Stimulated activated CD4-positive, alpha-beta T cell treated with anti-CD3 and anti-CD28 coated beads, Interleukin-2, amount 100 ng/mL, for 24 hours (primary cell): ENCODE data around the gene C12orf43.
"Not testable (repeated sequence)": the region's sequence is repeated elsewhere in the genome, so short reads cannot be mapped to it uniquely, and the experiment has no call there.

Experiments used
- DNase-seq, 2 donors: peaks; one replicate each; pipeline ENCODE4 v3.0.0-alpha.2; 2020

Gene C12orf43

GRCh38 chr12:121015825-121016766 lies at the start of gene C12orf43:
Gene C12orf43 (minus strand): TSS chr12:121016487. CDS start chr12:121016474, 13 bp downstream.
- DNase-seq = peak; percentile 91 to 93

GRCh38 chr12:121065345-121065744 lies 49.1 kb upstream of the C12orf43 start:
- DNase-seq = no peak

- DNase-seq = peak in 1 of 2 donors; percentile 7
Measured at GRCh38 chr12:121064586-121064985, 48.3 kb upstream of the C12orf43 start.

GRCh38 chr12:121064116-121064515 lies 47.8 kb upstream of the C12orf43 start:
- DNase-seq = peak in 1 of 2 donors; percentile 5

- peak in 1 of 2 donors; percentile 13 for DNase-seq
Measured at GRCh38 chr12:121062391-121063045, 46.2 kb upstream of the C12orf43 start.

- no peak for DNase-seq
Measured at GRCh38 chr12:121061831-121062230, 45.5 kb upstream of the C12orf43 start.

- DNase-seq = peak; percentile 27 to 47
Measured at GRCh38 chr12:121060149-121061001, 44.1 kb upstream of the C12orf43 start.

- DNase-seq = peak in 1 of 2 donors; percentile 15
Measured at GRCh38 chr12:121059031-121059898, 43.0 kb upstream of the C12orf43 start.

GRCh38 chr12:121057794-121058193 lies 41.5 kb upstream of the C12orf43 start:
- peak in 1 of 2 donors; percentile 13 for DNase-seq

- DNase-seq = peak in 1 of 2 donors; percentile 11
Measured at GRCh38 chr12:121053706-121054105, 37.4 kb upstream of the C12orf43 start.

- no peak for DNase-seq
Measured at GRCh38 chr12:121050725-121051124, 34.4 kb upstream of the C12orf43 start.

- no peak for DNase-seq
Measured at GRCh38 chr12:121048442-121048841, 32.2 kb upstream of the C12orf43 start.

GRCh38 chr12:121047400-121047799 lies 31.1 kb upstream of the C12orf43 start:
- DNase-seq = not testable (repeated sequence)

- DNase-seq = no peak
Measured at GRCh38 chr12:121043067-121043466, 26.8 kb upstream of the C12orf43 start.

- peak; percentile 35 to 53 for DNase-seq
Measured at GRCh38 chr12:121038861-121039668, 22.8 kb upstream of the C12orf43 start, which contains the start of gene OASL. Gene OASL (minus strand): TSS chr12:121039246. CDS start chr12:121038971, 275 bp downstream.

GRCh38 chr12:121036810-121037326 lies 20.6 kb upstream of the C12orf43 start:
- peak; percentile 39 to 60 for DNase-seq

GRCh38 chr12:121034616-121035305 lies 18.5 kb upstream of the C12orf43 start:
- DNase-seq = no peak

GRCh38 chr12:121033625-121034349 lies 17.5 kb upstream of the C12orf43 start:
- peak; percentile 51 to 55 for DNase-seq

GRCh38 chr12:121030576-121031212 lies 14.4 kb upstream of the C12orf43 start:
- no peak for DNase-seq
